C4-2B (cell line): ENCODE results near the gene SLC50A1.

ENCODE experiments used
- CTCF ChIP-seq: fragments of 450-650 bp; conservative IDR thresholded peaks from 2 replicates; pipeline ENCODE4 v1.5.1; 2017; ENCODE audit warnings: mild to moderate bottlenecking
- ZFX ChIP-seq: fragments of 450-650 bp; IDR thresholded peaks from 2 replicates; pipeline ENCODE4 v1.6.1; 2017

GRCh38 chr1:155175281-155175926, 39.8 kb downstream of the SLC50A1 start:
- TF ChIP-seq CTCF (no peak), ZFX (no peak)
